ENCODE data around the gene GABRB2.
"Not testable (repeated sequence)": the region's sequence is repeated elsewhere in the genome, so short reads cannot be mapped to it uniquely, and the experiment has no call there.

The GABRB2 gene

GRCh38 chr5:161287436-161287835, 259.1 kb downstream of the GABRB2 start:
- DNase-seq: no peak

GRCh38 chr5:161286066-161286655, 260.4 kb downstream of the GABRB2 start:
- no peak for DNase-seq

GRCh38 chr5:161284445-161284844, 262.1 kb downstream of the GABRB2 start:
- no peak for DNase-seq

- DNase-seq: no peak
Observed at GRCh38 chr5:161283296-161283695, 263.2 kb downstream of the GABRB2 start.

GRCh38 chr5:161278739-161279660, 267.5 kb downstream of the GABRB2 start:
- DNase-seq: no peak

- DNase-seq: no peak
Observed at GRCh38 chr5:161277011-161277410, 269.5 kb downstream of the GABRB2 start.

GRCh38 chr5:161274951-161275350, 271.6 kb downstream of the GABRB2 start:
- no peak for DNase-seq

GRCh38 chr5:161273410-161273809, 273.1 kb downstream of the GABRB2 start:
- no peak for DNase-seq

GRCh38 chr5:161271816-161272215, 274.7 kb downstream of the GABRB2 start:
- DNase-seq: no peak

- no peak for DNase-seq
Observed at GRCh38 chr5:161269125-161269524, 277.4 kb downstream of the GABRB2 start.

- no peak for DNase-seq
Observed at GRCh38 chr5:161266954-161267353, 279.6 kb downstream of the GABRB2 start.

- no peak for DNase-seq
Observed at GRCh38 chr5:161265006-161265405, 281.5 kb downstream of the GABRB2 start.

GRCh38 chr5:161263191-161263590, 283.3 kb downstream of the GABRB2 start:
- no peak for DNase-seq

GRCh38 chr5:161261668-161262323, 284.7 kb downstream of the GABRB2 start:
- no peak for DNase-seq

- DNase-seq: no peak
Observed at GRCh38 chr5:161258438-161258837, 288.1 kb downstream of the GABRB2 start.

- DNase-seq: no peak
Observed at GRCh38 chr5:161256957-161257356, 289.6 kb downstream of the GABRB2 start.

GRCh38 chr5:161252955-161253354, 293.6 kb downstream of the GABRB2 start:
- DNase-seq: not testable (repeated sequence)

GRCh38 chr5:161246749-161247148, 299.8 kb downstream of the GABRB2 start:
- no peak for DNase-seq

- DNase-seq: not testable (repeated sequence)
Observed at GRCh38 chr5:161245846-161246245, 300.7 kb downstream of the GABRB2 start.
